NCI-H2171 treated with DMSO at 0.1 percent for 48 hours (cell line): ENCODE data around the gene KCTD2.

Experiments used
- DNase-seq: peaks from one replicate; lab custom pipeline; 2025; lab: John Stamatoyannopoulos, UW

Gene KCTD2

DNA sequence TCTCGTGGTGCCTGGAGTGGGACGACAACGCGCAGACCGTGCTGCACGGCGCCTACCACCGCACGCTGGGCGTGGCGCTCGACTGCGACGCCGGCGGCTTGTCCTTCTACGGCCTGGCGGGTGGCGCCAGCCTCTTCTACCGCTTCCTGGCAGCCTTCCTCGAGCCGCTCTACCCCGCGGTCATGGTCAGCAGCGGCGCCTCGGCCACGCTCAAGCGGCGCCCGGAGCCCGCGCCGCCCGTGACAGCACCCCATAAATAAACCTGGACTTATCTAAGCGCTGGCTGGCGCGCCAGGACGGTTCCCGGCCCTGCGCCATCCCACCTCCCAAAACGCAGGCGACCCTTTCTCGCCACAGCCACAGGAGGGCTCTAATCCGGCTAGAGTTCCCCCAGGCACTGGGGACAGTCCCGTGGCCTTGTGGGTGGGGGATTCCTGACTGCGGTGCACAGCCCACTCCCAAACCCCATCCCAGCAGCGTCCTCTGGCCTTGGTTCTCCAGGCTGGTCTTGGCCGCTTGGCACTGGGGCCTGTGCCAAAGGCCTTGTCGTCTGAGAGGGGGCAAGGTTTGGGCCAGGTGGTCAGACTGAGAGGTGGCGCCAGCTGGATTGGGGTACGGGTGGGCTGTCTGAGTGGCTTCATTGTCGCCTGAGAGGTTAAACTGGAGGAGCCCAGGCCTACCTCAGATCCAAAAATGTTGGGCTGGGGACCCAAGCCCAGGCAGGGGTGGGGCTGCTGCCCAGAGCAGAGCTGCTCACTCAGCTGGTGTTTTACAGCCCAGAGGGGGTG is 30.7 kb downstream of the KCTD2 start:
- no peak for DNase-seq

DNA sequence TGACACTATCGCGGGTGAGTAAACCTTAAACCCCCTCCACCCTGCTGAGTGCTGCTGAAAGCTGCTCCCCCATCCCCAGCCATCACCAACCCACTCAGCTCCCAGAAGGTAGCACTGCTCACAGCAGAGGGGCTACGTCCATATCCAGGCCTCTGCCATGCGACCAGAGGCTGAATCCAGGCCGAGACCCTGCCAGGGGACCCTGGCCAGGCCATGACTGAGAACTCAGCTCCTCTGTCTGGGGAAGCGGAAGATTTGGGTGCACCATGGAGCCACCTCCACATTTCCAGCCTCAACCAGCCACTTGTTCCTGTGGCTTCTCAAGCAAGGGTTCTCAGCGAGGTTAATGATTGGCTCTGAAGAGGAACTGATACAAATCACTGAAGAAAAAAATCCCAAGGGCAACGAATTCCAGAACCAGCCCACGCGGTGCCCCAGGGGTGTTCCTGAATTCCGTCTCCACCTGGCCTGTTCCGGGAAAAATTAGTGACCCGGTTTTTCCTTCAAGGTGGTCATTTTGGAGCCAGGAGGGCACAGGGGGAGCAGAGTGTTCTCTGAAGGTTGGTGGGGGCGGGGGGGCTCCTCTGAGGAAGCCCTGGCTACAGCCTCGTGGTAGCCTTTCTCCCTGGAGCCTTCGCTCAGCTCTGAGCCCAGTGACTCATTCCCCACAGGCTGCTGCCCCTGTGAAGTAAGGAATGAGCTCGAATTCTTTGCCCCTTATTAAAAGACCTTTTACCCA is 31.4 kb downstream of the KCTD2 start:
- DNase-seq, result no peak

DNA sequence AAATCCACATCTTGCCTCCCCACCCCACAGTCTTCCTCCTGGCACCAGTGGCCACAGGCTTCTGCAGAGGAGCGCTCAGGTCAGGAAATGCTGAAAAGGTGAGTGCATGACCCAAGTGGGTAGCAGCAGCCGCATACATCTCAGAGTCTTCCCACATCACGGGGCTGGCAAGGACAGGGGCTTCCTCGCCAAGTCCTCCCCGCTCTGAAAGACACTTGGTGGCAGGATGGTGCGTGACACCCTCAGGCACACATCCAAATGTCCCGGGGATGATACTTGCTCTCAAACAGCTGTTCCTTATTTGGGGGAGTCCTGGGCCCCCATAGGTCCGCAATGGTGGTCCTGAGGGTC is 32.0 kb downstream of the KCTD2 start:
- no peak for DNase-seq

DNA sequence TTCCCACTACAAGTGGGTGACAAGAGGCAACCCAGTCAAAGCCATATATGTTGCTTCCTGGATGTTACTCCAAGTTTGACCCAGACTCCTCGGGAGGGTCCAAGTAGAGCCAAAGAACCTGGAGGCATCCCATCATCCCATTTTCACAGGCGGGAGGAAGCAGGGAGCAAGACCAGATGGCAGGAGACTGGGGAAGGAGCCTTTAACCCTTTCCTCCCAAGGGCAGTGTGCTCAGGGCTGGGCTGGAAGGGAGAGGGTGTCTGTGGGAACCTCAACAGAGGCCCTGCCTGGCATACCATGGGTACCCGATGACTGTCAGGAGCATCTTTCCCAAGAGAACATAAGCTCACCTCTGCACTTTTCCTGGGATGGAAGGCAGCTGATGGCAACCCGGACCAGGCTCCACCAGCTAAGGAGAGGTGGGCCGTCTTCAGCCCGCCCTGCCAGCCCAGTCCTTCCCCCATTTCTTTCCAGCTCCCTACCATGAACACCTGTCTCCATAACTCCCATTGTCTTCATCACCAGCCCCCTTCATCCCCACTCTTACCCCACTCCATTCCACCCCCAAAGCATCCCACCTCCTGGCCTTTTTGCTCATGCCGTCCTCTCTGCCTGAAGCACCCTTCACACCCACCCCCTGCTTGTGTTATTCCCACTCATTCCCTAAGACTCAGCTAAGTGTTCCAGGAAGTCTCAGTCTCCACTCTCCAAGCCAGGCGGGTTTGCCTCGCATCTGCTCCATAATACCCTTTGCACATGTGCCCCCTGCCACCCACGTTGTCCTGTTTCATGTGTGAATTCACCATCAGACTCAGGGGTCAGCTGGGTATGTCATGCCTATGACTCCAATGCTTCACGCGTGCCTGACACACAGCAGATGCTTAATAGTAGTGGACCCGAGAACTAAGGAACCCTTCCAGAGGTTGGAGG is 34.9 kb downstream of the KCTD2 start:
- peak; percentile 24 for DNase-seq

DNA sequence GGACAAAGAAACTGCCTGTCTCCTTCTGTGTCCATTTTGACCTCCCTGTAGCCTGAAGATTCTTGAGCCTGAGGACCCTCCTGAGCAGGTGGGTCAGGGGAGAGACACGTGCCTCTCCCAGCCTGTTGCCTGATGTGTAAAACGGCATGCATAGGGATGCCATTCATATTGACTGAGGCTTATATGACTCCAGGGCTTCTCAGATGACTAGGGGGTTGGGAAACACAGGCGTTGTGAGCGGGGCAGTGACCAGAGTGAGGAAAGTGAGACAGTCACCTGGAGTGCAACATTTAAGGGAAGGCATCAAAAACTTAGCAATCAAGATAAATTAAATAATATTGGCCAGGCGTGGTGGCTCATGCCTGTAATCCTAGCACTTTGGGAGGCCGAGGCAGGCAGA is 35.7 kb downstream of the KCTD2 start:
- no peak for DNase-seq

DNA sequence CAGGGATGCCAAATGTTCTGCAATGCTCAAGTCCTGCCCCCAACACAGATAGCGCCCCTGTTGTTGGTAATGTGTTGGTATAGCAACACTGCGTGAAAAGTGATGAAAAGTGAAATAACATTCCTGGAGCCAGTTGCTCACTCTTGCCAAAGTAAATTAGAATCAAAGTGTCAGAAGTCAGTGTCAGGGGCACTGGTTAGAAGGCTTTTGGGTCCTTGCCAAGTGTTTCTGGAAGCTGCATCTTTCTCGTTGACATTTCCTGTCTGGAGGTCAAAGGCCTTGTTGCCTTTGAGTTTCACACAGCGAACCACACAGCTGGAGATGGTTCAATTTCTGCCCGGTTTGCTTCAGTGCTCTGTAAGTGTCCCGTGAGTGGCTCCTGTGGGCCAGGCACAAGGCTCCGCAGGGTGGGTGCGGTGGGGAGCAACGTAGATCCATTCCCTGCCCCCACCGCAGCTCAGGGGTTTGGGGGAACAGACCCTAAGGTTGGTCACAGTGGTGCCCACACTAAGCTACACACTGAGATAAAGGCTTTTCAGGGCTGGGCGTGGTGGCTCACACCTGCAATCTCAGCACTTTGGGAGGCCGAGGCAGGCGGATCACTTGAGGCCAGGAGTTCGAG is 37.1 kb downstream of the KCTD2 start:
- no peak for DNase-seq

DNA sequence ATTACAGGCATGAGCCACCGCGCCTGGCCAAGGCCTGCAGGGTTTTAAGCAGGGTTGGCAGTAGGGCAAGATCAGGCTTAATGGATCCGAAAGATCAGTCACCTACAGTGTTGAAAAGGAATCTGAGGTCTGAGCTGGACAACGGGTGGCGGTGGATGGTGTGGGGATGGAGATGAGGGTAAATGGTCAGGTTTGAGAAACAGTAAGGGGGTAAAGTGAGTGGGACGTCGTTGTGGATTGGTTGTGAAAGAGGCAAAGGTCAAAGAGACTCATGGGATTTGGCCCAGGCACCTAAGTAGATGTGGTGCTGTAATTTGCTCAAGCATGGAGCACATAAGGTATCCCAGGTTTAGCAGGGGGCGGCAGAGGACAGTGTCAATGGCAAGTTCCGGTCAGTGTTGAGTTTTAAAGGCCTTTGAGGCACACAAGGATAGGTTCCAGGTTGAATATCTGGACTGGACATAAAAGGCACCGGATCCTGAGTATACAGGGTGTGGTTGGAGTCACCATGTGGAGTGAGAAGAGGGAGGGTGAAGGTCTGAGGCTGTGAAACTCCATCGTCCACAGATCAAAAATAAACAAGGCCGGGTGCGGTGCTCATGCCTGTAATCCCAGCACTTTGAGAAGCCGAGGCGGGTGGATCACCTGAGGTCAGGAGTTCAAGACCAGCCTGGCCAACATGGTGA is 39.6 kb downstream of the KCTD2 start:
- no peak for DNase-seq

DNA sequence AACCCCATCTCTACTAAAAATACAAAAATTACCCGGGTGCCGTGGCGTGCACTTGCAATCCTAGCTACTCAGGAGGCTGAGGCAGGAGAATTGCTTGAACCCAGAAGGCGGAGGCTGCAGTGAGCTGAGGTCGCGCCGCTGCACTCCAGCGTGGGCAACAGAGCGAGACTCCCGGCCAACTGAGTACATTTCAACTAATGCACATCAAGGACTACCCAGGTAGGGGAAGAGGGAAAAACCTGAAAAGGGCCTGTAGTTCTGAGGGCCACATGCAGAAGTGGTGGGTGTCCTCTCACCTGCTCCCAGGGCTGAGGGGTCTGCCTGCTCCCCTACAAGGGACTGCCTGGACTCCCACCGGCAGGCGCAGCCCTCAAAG is 40.1 kb downstream of the KCTD2 start:
- DNase-seq, result no peak

DNA sequence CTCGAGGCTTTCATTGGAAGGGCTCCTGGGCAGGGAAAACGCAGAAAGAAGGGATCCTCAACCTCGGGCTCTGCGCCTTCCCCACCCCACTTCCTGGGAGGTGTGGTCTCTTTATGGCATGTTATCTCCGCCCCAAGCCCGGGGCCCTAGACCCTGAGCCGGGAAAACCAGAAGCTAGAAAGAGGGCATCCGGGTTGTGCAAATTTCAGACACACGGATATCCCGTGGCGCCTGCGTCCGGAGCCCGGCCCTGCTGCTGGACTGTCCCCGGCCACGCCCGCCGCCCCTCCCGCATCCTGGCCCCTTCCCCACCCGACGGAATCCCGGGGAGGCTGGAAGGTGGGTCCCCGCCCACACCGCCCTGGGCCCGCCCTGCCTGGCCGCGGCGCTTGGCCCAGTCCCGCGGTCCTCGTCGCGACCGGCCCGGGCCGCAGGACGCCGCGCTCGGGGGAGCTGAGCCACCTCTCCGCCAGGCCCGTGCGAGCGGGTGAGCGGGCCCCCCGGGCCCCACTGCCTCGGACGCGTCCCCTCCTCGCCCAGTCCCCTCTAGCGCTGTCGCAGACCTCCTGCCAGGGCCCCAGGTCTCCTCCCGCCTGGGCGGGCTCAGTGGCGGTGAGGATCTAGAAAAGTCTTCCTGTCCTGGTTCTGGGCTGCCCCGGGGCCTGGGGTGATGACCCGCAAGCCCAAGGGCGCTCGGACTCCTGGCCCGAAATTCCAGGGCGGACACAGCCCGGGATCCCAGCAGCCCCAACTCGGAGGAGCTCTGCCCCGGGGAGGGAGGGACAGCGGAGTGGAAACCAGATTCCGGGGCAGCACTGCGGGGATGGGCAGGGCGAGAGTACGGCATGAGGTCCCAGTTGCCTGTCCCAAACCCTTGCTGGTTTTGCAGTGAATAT is 40.8 kb downstream of the KCTD2 start, which contains the start of gene SLC16A5:
Gene SLC16A5, plus strand, starts transcription at position 397 of the 896 bp plus-strand sequence. CDS start 5,683 bp downstream, outside the sequence.
- DNase-seq, result no peak

DNA sequence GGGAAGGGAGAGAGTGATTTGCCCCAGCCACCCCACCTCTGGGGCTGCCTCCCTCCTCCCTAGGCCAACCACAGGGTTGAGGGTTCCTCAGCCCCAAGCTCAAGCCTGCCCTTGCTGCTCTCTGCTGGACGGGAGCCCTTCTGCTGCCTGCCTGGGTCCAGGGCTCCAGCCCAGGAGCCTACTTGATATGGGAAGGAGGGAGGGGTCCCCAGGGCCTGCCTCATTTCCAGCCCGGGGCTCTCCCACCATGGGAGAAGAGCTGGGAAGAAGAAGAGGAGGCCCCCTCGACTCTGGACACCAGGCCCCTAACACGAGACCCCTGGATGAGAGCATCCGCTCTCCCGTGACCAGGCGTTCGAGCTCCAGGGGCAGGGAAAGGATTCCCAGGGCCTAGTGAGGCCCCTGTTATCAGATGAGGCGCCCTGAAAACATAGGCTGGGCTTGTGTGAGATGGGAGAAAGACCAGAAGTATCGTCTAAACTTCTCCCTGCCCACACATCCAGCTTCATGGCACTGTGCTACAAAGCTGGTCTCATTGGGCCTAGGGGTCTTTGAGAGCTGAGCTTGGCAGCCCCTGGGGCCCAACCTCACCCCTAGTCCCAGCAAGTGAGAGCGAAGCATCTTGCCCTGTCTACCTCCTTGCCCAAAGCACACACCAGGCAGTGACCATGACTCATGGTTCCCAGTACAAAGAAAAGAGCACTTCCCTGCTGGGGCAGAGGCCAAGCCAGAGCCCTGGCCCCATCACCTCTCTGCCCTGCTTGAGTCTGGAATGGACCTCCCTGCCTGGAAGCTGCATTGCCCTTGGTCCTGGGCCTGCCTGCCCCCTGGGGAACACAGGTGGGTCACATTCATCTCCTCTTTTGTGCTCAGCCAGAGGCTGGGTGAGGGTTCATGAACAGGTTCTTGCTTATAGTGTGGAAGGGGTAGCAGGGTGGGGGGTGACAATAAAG is 41.7 kb downstream of the KCTD2 start:
- no peak for DNase-seq

DNA sequence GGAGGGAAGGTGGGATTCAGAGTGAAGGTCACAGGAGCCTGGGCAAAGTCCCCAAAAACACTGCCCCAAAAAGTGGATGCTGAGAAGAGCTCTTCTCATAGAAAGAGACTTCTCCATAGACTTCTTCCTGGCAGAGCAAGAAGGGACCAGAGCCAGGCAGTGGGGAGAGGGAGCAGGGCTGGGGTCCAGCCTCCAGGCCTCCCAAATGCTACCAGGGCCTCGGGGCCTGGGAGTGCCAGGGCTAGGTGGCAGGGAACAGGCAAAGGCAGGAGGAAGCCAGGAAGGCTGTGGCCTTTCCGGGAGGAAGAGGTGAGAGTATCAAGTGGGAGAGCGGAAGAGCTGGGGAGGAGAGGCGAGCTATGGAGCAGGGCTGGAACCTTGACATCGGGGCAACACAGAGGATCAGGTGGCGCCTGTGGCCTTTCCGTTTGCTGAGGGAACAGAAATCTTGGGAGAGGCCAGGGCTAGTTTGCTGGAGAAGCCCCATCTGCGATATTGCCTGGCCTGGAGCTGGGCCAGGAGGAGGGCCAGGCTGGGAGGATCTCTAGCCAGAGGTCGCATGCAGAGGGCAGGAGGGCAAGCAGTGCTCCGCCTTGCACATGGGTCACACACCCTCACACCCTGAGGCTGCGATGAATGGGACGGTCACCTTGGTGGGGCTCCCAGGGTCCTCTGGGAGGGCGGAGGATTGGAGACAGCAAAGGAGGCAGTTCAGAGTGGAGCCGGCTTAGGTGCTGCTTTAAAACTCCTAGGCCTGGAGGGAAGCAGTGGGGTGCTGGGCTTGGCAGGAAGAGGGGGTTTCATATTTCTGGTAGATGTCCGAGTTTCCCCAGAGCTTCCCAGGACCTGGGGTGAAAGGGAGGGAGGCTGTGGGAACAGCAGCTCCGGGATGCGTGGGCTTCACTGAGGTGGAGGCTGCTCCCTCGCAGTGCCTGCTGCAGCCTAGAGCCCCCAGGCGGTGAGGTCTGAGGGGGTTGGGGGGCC is 44.1 kb downstream of the KCTD2 start:
- peak; percentile 7 for DNase-seq

DNA sequence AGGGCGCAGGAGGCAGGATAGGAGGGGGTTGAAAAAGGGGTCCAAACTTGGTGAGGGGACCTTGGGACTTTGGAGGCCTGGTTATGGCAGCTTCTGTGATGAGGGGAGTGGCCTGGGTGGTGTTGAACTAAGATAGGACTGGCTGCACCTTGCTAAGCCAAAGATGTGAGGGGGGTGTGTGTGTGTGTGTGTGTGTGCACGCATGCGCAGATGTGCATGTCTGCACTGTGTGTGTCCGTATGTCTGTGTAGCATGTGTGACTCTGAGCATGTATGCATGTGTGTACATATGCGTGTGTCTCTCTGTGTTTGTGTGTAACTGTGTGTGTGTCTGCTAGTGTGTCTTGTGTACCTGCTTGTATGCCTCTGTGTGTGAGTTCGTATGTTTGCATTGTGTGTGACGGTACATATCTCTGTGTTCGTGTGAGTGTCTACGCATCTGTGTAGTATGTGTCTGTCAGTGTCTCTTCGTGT is 44.9 kb downstream of the KCTD2 start:
- DNase-seq, result no peak

DNA sequence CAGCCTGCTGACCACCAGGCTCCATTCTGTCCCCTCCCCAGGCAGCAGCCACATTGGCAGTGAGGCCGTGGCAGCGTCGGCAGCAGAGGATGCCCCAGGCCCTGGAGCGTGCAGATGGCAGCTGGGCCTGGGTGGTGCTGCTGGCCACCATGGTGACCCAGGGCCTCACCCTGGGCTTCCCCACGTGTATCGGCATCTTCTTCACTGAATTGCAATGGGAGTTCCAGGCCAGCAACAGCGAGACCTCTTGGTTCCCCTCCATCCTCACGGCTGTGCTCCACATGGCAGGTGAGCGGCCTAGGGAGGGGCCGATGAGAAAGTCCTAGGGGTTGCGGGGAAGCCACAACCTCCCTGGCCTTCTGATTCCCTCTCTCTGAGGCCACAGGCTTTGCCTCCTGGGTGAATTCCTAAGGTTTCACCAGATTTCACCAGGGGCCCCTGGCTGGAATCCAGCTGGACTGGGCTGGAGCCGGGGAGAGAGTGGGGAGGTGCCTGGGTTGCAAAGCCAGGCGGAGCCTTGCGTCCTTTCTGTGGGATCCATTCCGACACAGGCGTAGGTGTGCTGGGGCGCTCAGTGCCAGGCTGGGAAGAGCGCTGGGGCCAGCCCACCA is 46.6 kb downstream of the KCTD2 start:
- no peak for DNase-seq

DNA sequence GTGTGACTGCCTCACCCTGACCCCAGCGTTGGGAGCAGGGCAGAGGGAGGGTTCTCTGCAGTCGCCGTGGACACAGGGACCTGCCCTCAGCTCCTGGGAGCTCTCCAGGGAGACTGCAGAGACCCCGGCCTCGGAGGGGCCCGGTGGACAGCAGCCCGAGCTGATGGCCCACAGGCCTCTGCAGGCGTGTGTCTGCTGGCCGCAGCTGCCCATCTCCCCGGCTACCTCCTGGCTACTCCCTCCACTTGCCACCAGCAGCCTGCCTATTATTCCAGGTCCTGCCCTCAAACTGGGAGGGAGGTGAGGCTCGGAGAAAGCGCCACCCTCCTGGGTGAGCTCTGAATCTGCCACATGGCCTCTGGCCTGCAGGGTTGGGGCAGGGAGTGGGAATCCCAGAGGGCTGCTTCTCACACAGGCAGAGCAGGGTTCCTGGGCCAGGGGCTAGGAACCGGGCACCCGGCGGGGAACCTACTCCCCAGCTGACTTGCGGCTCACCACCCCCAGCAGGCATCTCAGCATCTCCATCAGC is 47.9 kb downstream of the KCTD2 start:
- no peak for DNase-seq

DNA sequence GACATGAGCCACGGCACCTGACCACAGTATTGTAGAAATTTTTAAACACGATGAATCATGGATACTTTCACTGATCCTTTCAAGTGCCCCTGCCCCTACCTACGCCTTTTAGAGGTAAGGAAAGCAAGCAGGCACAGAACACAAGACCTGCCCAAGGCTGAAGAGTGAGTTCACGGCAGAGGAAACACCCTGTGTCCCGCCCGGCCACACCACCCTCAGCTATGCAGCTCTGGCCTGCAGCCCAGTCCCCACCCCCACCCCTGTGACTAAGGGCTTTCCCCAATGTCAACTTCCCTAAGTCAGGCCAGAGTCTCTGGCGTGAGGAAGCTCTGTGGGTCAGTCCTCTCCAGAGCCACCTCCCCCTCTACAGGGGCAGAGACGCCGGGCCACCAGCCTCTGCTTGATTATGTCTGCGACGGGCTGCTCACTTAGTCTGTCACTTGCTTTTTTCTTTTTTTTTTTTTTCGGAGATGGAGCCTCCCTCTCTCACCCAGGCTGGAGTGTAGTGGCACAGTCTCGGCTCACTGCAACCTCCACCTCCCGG is 49.1 kb downstream of the KCTD2 start:
- no peak for DNase-seq

DNA sequence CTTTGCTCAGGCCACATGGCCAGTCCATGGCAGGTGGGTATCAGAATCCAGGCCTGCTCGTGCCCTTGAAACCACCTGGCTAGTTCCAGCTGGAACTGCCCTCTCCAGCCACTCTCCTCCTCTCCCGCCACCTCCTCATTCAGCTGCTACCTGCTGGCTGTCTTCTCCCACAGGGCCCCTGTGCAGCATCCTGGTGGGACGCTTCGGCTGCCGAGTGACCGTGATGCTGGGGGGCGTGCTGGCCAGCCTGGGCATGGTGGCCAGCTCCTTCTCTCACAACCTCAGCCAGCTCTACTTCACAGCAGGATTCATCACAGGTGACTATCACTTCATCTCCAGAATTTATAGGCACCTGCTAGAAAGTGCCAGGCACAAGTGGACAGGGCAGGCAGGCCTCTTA is 50.8 kb downstream of the KCTD2 start:
- no peak for DNase-seq

DNA sequence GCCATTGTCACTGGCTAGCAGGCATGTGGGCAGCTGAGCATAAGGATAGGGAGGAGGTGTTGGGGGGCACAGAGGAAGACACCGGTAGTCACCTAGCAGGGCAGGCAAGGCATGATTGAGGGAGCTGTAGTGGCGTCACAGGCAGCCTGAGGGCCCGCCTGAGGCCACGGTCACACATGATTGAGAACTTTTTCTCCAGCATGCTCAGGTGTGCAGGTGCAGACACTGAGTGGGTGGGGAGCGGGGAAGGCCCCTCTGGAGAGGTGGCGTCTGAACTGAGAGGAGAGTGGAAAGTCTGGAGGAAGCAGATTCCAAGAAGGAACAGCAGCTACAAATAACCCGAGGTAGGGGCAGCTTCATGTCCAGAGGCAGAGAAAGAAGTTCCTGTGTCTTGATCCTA is 51.8 kb downstream of the KCTD2 start:
- DNase-seq, result no peak
